H1 (cell line): ENCODE data around the gene UGGT1. TPM values are rescaled to one million over a fixed set of nuclear protein-coding genes. Genes with fewer than 3 reads are reported as not detected.

Experiments used
- CTCF ChIA-PET: fragments of 300-600 bp; sonication (Branson Sonifier 250); formaldehyde crosslinking; loops from one replicate; lab custom pipeline; 2021; ENCODE audit not compliant: partially characterized antibody; lab: Charles Lee
- POLR2A ChIA-PET: fragments of 300-600 bp; sonication (Branson Sonifier 250); formaldehyde crosslinking; loops from one replicate; lab custom pipeline; 2021; ENCODE audit warnings: inconsistent platforms; ENCODE audit not compliant: partially characterized antibody; lab: Charles Lee
- DNase-seq, 2 experiments: peaks; one replicate each; pipeline versions ENCODE4 v3.0.0 to v3.0.0-alpha.2; 2010 to 2022; ENCODE audit warnings: low spot score in 2 of 2, low read depth in 1 of 2, mixed read lengths in 1 of 2
- FAIRE-seq: peaks from 2 replicates; lab custom pipeline; 2011; peaks lifted over from hg19 to GRCh38; lab: Jason Lieb, UNC
- H2AFZ ChIP-seq: 2 replicates; pipeline ENCODE4 v1.8.1; 2012; ENCODE audit warnings: low read length, inconsistent platforms
- H2AK5ac ChIP-seq: 2 replicates; pipeline ENCODE4 v1.6.1; 2013; ENCODE audit warnings: low read depth, low read length
- H2BK120ac ChIP-seq: replicated peaks from 2 replicates; pipeline ENCODE3; 2013; ENCODE audit warnings: low read depth, low read length, inconsistent platforms
- H2BK12ac ChIP-seq: 2 replicates; pipeline ENCODE4 v1.6.1; 2013; ENCODE audit warnings: low read depth, low read length
- H2BK15ac ChIP-seq: 2 replicates; pipeline ENCODE4 v1.6.1; 2013; ENCODE audit warnings: low read length
- H2BK20ac ChIP-seq: 2 replicates; pipeline ENCODE4 v1.6.1; 2013; ENCODE audit warnings: low read length
- H2BK5ac ChIP-seq: 2 replicates; pipeline ENCODE4 v1.6.1; 2013; ENCODE audit warnings: low read depth, low read length
- H3K14ac ChIP-seq: 2 replicates; pipeline ENCODE4 v1.6.1; 2013; ENCODE audit warnings: inconsistent platforms; ENCODE audit not compliant: insufficient read length
- H3K18ac ChIP-seq: 2 replicates; pipeline ENCODE4 v1.6.1; 2013; ENCODE audit warnings: low read length; ENCODE audit errors: extremely low read depth
- H3K23ac ChIP-seq: 2 replicates; pipeline ENCODE4 v1.6.1; 2013; ENCODE audit warnings: inconsistent platforms; ENCODE audit not compliant: insufficient read length
- H3K23me2 ChIP-seq: 2 replicates; pipeline ENCODE4 v1.6.1; 2013; ENCODE audit warnings: low read depth, low read length
- H3K27ac ChIP-seq: 2 replicates; pipeline ENCODE4 v1.6.1; 2011; ENCODE audit warnings: low read depth, low read length, inconsistent platforms
- H3K27me3 ChIP-seq, 4 experiments: replicated peaks in 1 of 4; 1 replicate in 1 of 4; 2 replicates in 3 of 4; pipeline versions ENCODE4 v1.6.1 to v1.8.1; 2011 to 2013; ENCODE audit warnings: low read length in 3 of 4, mild to moderate bottlenecking in 3 of 4, inconsistent platforms in 2 of 4, mixed read lengths in 2 of 4, moderate library complexity in 1 of 4; ENCODE audit not compliant: control insufficient read depth in 3 of 4, insufficient read depth in 3 of 4; ENCODE audit errors: extremely low read depth in 1 of 4
- H3K36me3 ChIP-seq, 4 experiments: 2 replicates each; pipeline versions ENCODE4 v1.6.1 to v1.8.1; 2011 to 2013; ENCODE audit warnings: mild to moderate bottlenecking in 4 of 4, low read length in 3 of 4, moderate library complexity in 2 of 4, control low read depth in 1 of 4, inconsistent platforms in 1 of 4; ENCODE audit not compliant: insufficient read depth in 4 of 4, control insufficient read depth in 2 of 4
- H3K4ac ChIP-seq: replicated peaks from 2 replicates; pipeline ENCODE3; 2013; ENCODE audit warnings: low read length, low read depth, mixed read lengths, inconsistent platforms; ENCODE audit not compliant: insufficient read length
- H3K4me1 ChIP-seq, 4 experiments: replicated peaks in 1 of 4; 1 replicate in 1 of 4; 2 replicates in 3 of 4; pipeline versions ENCODE4 v1.6.1 to v1.8.1; 2011 to 2013; ENCODE audit warnings: low read length in 3 of 4, inconsistent platforms in 2 of 4, mixed read lengths in 1 of 4; ENCODE audit not compliant: insufficient read depth in 4 of 4, control insufficient read depth in 3 of 4
- H3K4me2 ChIP-seq, 2 experiments: 2 replicates each; pipeline versions ENCODE4 v1.6.1 to v1.8.1; 2011 to 2013; ENCODE audit warnings: low read depth in 2 of 2, low read length in 2 of 2, control low read depth in 1 of 2, inconsistent platforms in 1 of 2, mild to moderate bottlenecking in 1 of 2; ENCODE audit not compliant: insufficient read depth in 1 of 2
- H3K4me3 ChIP-seq, 4 experiments: fragments of 200-600, 300-600 bp in 1 of 4; sonication (generic), shearing (Covaris generic), sonication (Bioruptor Twin) in 1 of 4; 2 replicates each; pipeline versions ENCODE4 v1.5.1 to v1.8.1; 2011 to 2016; ENCODE audit warnings: low read length in 4 of 4, low read depth in 3 of 4, control low read depth in 2 of 4, inconsistent platforms in 2 of 4, mild to moderate bottlenecking in 2 of 4, mixed read lengths in 1 of 4, moderate library complexity in 1 of 4; ENCODE audit not compliant: insufficient read depth in 2 of 4; ENCODE audit errors: extremely low read depth in 1 of 4
- H3K56ac ChIP-seq: replicated peaks from 2 replicates; pipeline ENCODE3; 2013; ENCODE audit warnings: low read depth, mild to moderate bottlenecking, mixed read lengths, low read length, inconsistent platforms; ENCODE audit not compliant: insufficient read length
- H3K79me1 ChIP-seq: 2 replicates; pipeline ENCODE4 v1.6.1; 2013; ENCODE audit warnings: low read depth, low read length, control low read depth
- H3K79me2 ChIP-seq, 2 experiments: 2 replicates each; pipeline versions ENCODE4 v1.6.1 to v1.8.1; 2012 to 2013; ENCODE audit warnings: low read length in 2 of 2, mild to moderate bottlenecking in 2 of 2, inconsistent platforms in 1 of 2; ENCODE audit not compliant: insufficient read depth in 2 of 2, control insufficient read depth in 1 of 2
- H3K9ac ChIP-seq, 4 experiments: replicated peaks in 1 of 4; 1 replicate in 1 of 4; 2 replicates in 3 of 4; pipeline versions ENCODE4 v1.6.1 to v1.8.1; 2011 to 2013; ENCODE audit warnings: low read depth in 3 of 4, low read length in 3 of 4, control low read depth in 2 of 4, mild to moderate bottlenecking in 2 of 4, moderate library complexity in 2 of 4, inconsistent platforms in 1 of 4; ENCODE audit errors: extremely low read depth in 1 of 4
- H3K9me3 ChIP-seq, 2 experiments: 2 replicates each; pipeline versions ENCODE4 v1.6.1 to v1.8.1; 2012 to 2013; ENCODE audit warnings: mild to moderate bottlenecking in 2 of 2, moderate library complexity in 2 of 2, control low read depth in 1 of 2, inconsistent platforms in 1 of 2, low read depth in 1 of 2, low read length in 1 of 2, mixed read lengths in 1 of 2; ENCODE audit not compliant: insufficient read depth in 2 of 2
- H4K20me1 ChIP-seq, 2 experiments: replicated peaks in 1 of 2; 2 replicates each; pipeline versions ENCODE3 to v1.8.1; 2011 to 2013; ENCODE audit warnings: inconsistent platforms in 2 of 2, low read length in 2 of 2, mild to moderate bottlenecking in 1 of 2; ENCODE audit not compliant: insufficient read depth in 2 of 2, control insufficient read depth in 1 of 2
- H4K5ac ChIP-seq: 2 replicates; pipeline ENCODE4 v1.6.1; 2013; ENCODE audit warnings: low read length, low read depth, mixed read lengths, inconsistent platforms; ENCODE audit not compliant: insufficient read length
- H4K8ac ChIP-seq: 2 replicates; pipeline ENCODE4 v1.8.0; 2013; ENCODE audit warnings: mild to moderate bottlenecking, moderate library complexity, low read length, inconsistent platforms; ENCODE audit not compliant: insufficient read depth; ENCODE audit errors: extremely low read depth
- H4K91ac ChIP-seq: replicated peaks from 2 replicates; pipeline ENCODE3; 2013; ENCODE audit warnings: low read length, mixed read lengths, inconsistent platforms; ENCODE audit not compliant: insufficient read length
- CEBPB ChIP-seq: IDR thresholded peaks from 2 replicates; pipeline ENCODE4 v1.6.1; 2012; ENCODE audit warnings: low read depth, low read length
- CHD2 ChIP-seq: IDR thresholded peaks from 2 replicates; pipeline ENCODE4 v1.6.1; 2012; ENCODE audit warnings: low read length, improper control_type of control experiment
- E2F6 ChIP-seq: IDR thresholded peaks from 2 replicates; pipeline ENCODE4 v1.6.1; 2012; ENCODE audit warnings: inconsistent platforms
- EP300 ChIP-seq, 2 experiments: IDR thresholded peaks; 1 replicate in 1 of 2; 2 replicates in 1 of 2; pipeline ENCODE4 v1.6.1; 2011 to 2012; ENCODE audit warnings: low read depth in 2 of 2, low read length in 2 of 2, mild to moderate bottlenecking in 2 of 2, borderline replicate concordance in 1 of 2, inconsistent platforms in 1 of 2, moderate library complexity in 1 of 2
- EZH2 ChIP-seq: fragments of 200-600 bp; sonication (generic); IDR thresholded peaks from 2 replicates; pipeline ENCODE4 v1.7.1; 2012; ENCODE audit warnings: low read depth, mild to moderate bottlenecking, moderate library complexity, low read length, inconsistent platforms; ENCODE audit not compliant: severe bottlenecking
- KDM4A ChIP-seq: IDR thresholded peaks from one replicate; pipeline ENCODE4 v1.7.1; 2012; ENCODE audit warnings: low read depth, mild to moderate bottlenecking, moderate library complexity, low read length, inconsistent platforms; ENCODE audit not compliant: severe bottlenecking
- KDM5A ChIP-seq: fragments of 200-600 bp; IDR thresholded peaks from 2 replicates; pipeline ENCODE4 v1.7.1; 2012; ENCODE audit warnings: mild to moderate bottlenecking, low read length, inconsistent platforms, mixed read lengths
- RBBP5 ChIP-seq: IDR thresholded peaks from 2 replicates; pipeline ENCODE4 v1.7.1; 2012; ENCODE audit warnings: low read depth, mild to moderate bottlenecking, inconsistent platforms, low read length, moderate library complexity, borderline replicate concordance
- RXRA ChIP-seq: IDR thresholded peaks from 2 replicates; pipeline ENCODE4 v1.6.1; 2011; ENCODE audit warnings: low read depth, mild to moderate bottlenecking, low read length, moderate library complexity; ENCODE audit not compliant: insufficient read depth
- SUZ12 ChIP-seq: fragments of 200-600 bp; sonication (generic); IDR thresholded peaks from 2 replicates; pipeline ENCODE4 v1.6.1; 2012; ENCODE audit warnings: mild to moderate bottlenecking, inconsistent platforms, low read length, moderate library complexity, mixed read lengths
- TEAD4 ChIP-seq: IDR thresholded peaks from 2 replicates; pipeline ENCODE4 v1.6.1; 2012; ENCODE audit warnings: low read depth, low read length, inconsistent platforms, mixed read lengths
- WGBS, 2 experiments: shearing (Covaris generic) in 1 of 2; methylation state at CpG; one replicate each; pipeline versions ENCODE4 v1.1.6 to v1.1.7; 2013 to 2015; ENCODE audit warnings: low lambda C conversion rate in 2 of 2, mixed read lengths in 2 of 2, inconsistent platforms in 1 of 2, low coverage in 1 of 2, missing lambda C conversion rate in 1 of 2; ENCODE audit not compliant: insufficient replicate concordance in 2 of 2, insufficient coverage in 1 of 2, insufficient read length in 1 of 2; ENCODE audit errors: extremely low coverage in 1 of 2, missing lambda C conversion rate in 1 of 2; 5-methylcytosine and 5-hydroxymethylcytosine counted together
- polyA plus RNA-seq, 7 experiments: library from polyadenylated mRNA; depleted of rRNA in 3 of 7; stranded (reverse) in 5 of 7; unstranded in 2 of 7; fragments of >200 nt in 5 of 7; fragments of 200-250 nt in 2 of 7; gene quantifications; 1 replicate in 5 of 7; 2 replicates in 1 of 7; 4 replicates in 1 of 7; pipeline versions ENCODE4 v1.2.1 to v1.2.3, GENCODE V29; 2011 to 2013; ENCODE audit warnings: missing spikeins in 2 of 7, mixed read lengths in 2 of 7
- total RNA-seq: library from RNA; stranded (reverse); fragmentation: NEBNext Ultra II Directional; extraction: Animal tissue kit (Norgen Biotek cat#: 25700); gene quantifications from 2 replicates; pipeline ENCODE4 v1.2.1, GENCODE V29; 2021
- TF ChIP-seq, protein P1 (sequence below): IDR thresholded peaks from 2 replicates; pipeline ENCODE4 v1.6.1; 2011; ENCODE audit warnings: low read length, improper control_type of control experiment

UGGT1 gene
- total and polyA plus RNA-seq, 2 of the 8 experiments (the other 6 are each of a cell fraction or from before 2014, with no cell fraction given) = 14.9 to 57.3 TPM

GRCh38 chr2:128158176-128158575, 67.2 kb downstream of the UGGT1 start:
- POLR2A ChIA-PET = no interaction called here
- TF ChIP-seq SUZ12 (no peak), TEAD4 (no peak), RXRA (no peak), EZH2 (no peak), KDM4A (no peak), RBBP5 (no peak), EP300 (IDR thresholded peaks at IDR 0.05; ENCODE audit: borderline replicate concordance in 1 of 2, low read depth in 2 of 2, low read length in 2 of 2) (no peak), KDM5A (no peak), E2F6 (no peak), CHD2 (no peak), CEBPB (no peak)
- TF ChIP-seq, protein P1, sequence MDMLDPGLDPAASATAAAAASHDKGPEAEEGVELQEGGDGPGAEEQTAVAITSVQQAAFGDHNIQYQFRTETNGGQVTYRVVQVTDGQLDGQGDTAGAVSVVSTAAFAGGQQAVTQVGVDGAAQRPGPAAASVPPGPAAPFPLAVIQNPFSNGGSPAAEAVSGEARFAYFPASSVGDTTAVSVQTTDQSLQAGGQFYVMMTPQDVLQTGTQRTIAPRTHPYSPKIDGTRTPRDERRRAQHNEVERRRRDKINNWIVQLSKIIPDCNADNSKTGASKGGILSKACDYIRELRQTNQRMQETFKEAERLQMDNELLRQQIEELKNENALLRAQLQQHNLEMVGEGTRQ = no peak

More at GRCh38 chr2:128158176-128158575, 67.2 kb downstream of the UGGT1 start:
- H3K9me3 ChIP-seq = no peaks in the 10 kb centered on the region
- no peaks in the 10 kb centered on the region for H3K79me1 ChIP-seq
- H4K8ac ChIP-seq = no peak overlapping the region
- H3K9ac ChIP-seq = no peak overlapping the region
- H3K4me1 ChIP-seq = no peaks in the 10 kb centered on the region
- no peak overlapping the region for H2BK15ac ChIP-seq
- H2BK20ac ChIP-seq = no peak overlapping the region
- H4K91ac ChIP-seq = no peak overlapping the region
- H2BK12ac ChIP-seq = no peak overlapping the region
- H2AK5ac ChIP-seq = no peak overlapping the region
- H4K5ac ChIP-seq = no peak overlapping the region
- H4K20me1 ChIP-seq = peaks cover 0 to 2% of the 10 kb centered on the region in 2 experiments
- H3K56ac ChIP-seq = no peak overlapping the region
- peaks cover 12 to 35% (median 20%) of the 10 kb centered on the region in 4 experiments for H3K36me3 ChIP-seq
- no peak overlapping the region for H2BK5ac ChIP-seq
- H3K4ac ChIP-seq = no peak overlapping the region
- H2AFZ ChIP-seq = no peak overlapping the region
- no peak overlapping the region for H3K14ac ChIP-seq
- FAIRE-seq = no peak
- H3K4me2 ChIP-seq = no peak overlapping the region
- no peak overlapping the region for H3K18ac ChIP-seq
- no peak overlapping the region for H2BK120ac ChIP-seq
- 83% methylated on average over 1 of the region's 1 CpG; no CpG with 5 or more reads in 1 of the 2 experiments for WGBS, 2 experiments
- no peak for DNase-seq
- H3K4me3 ChIP-seq = no peak overlapping the region
- H3K79me2 ChIP-seq = no peaks in the 10 kb centered on the region
- H3K23ac ChIP-seq = no peak overlapping the region
- H3K23me2 ChIP-seq = no peaks in the 10 kb centered on the region
- H3K27ac ChIP-seq = no peak overlapping the region
- H3K27me3 ChIP-seq = no peaks in the 10 kb centered on the region
- CTCF ChIA-PET = interaction anchor here (0.6 to 1.8 kb wide), 2 partner anchors 8 to 82 kb away, joined by 3 to 5 read pairs; no protein-coding TSS in a partner anchor
